Hematopoietic multipotent progenitor cell treated with erythropoietin and hydrocortisone succinate and interleukin-3 and kit ligand, for 4 days (in vitro differentiated cells): ENCODE data around the gene ADAMTS2.

ENCODE experiments used
- DNase-seq: peaks from one replicate; pipeline ENCODE4 v3.0.0-alpha.2; 2015

Gene ADAMTS2

DNA sequence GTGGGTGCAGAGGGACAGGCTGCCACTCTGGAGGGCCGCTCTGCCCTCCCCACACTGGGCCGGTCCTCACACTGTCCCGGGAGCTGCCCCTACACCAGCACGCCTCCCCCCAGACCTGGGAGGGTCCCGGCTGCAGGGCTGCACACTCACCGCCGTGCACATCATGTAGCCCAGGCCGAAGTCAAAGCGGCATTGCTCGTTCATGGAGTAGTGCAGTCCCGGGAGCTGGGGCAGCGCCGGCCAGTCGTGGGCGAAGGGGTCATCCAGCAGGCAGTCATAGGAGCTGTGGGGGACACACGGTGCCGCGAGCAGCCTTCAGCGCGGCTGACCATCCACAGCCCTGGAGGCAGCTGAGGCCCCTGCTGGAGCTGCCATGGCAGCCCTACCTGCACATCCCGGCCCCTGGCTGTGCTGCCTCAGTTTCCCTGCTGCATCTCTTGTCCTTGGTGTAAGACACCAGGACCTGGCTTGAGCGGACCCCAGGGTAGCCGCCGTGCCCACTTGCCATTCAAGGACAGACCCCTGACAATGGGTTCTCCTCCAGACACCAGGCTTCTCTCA, 191.8 kb downstream of the ADAMTS2 start:
- DNase-seq: no peak

DNA sequence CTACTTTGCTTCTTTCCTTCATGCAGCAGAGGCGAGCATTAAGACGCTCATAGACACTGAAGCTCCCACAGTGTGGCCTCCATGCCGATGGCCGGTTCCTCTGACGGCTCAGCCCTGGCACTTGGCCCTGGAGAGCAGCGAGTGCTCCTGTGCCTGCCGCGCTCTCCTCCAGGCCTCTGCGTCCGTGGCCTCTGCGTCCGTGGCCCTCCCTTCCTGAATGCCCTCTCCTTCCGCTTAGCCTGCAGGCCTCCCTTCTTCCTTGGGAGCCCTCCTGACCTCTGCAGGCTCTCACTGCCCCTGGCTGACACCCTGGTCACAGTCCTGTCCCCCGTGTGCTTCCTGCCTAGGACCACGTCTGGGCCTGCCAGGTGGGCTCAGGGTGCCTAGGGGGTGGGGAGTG, 192.3 kb downstream of the ADAMTS2 start:
- DNase-seq: no peak

- DNase-seq: no peak
These were observed 192.9 kb downstream of the ADAMTS2 start for GRCh38 chr5:179152144-179152895.

DNA sequence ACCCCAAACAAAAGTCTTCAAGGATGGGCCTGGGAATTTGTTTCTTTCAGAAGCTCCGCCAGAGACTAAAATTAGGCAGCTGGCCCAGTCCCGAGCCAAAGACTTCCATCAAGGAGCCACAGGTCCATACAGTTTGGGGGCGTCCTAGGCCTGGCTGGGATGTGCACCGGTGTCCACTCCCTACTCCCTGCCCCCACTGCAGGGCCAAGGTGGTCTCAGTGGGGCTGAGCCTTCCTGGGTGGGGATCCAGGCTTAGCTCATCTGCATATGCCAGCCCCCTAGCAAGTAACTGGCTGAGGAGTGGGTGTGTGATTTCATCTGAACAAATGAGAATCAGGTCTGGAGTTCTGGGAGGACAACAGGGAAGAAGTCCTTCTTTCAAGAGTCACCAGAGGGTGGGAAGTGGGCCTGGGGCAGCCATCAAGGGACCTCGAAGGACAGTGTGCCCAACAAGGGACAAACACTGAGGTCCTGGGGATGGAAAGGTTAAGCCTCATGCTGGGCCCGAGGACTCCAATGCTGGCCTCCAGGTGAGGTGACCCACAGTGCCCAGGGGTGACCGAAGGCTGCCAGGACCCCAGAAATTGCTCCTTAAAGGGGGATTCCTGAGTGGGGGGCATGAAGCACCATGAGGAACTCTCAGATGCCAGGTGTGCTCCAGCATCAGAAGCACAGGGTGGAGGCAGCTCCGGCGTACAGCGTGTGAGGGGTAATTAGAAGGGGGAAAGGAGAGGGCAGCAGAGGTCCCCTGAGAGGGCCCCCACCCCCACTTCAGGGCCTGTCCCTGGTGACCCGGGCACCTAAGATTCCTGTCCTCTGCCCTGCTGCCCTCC, 193.8 kb downstream of the ADAMTS2 start:
- no peak for DNase-seq

- no peak for DNase-seq
These were observed 195.2 kb downstream of the ADAMTS2 start for GRCh38 chr5:179150011-179150410.

- DNase-seq: no peak
These were observed 196.0 kb downstream of the ADAMTS2 start for GRCh38 chr5:179149278-179149677.

DNA sequence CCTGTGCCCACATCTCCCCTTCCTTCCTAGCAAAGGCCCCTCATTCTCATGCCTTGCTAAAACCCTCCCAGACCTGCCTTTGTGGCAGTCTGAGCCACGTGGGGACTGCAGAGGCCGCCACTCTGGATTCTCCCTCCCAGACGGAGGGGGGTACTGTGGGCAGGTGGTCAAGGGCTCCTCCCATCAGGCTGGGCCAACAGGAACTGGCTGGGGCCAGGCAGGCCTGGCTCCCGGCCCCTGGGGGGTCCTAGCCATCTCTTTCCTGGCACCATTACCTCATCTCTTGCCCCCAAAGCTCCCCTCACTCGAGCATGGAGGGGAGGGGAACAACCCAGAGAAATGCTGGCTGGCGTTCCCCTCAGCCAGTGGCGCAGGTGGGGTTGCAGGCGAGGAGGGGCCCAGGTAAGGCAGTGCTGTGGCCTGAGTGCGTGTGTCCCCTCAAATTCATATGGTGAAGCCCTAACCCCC, 196.5 kb downstream of the ADAMTS2 start:
- no peak for DNase-seq

DNA sequence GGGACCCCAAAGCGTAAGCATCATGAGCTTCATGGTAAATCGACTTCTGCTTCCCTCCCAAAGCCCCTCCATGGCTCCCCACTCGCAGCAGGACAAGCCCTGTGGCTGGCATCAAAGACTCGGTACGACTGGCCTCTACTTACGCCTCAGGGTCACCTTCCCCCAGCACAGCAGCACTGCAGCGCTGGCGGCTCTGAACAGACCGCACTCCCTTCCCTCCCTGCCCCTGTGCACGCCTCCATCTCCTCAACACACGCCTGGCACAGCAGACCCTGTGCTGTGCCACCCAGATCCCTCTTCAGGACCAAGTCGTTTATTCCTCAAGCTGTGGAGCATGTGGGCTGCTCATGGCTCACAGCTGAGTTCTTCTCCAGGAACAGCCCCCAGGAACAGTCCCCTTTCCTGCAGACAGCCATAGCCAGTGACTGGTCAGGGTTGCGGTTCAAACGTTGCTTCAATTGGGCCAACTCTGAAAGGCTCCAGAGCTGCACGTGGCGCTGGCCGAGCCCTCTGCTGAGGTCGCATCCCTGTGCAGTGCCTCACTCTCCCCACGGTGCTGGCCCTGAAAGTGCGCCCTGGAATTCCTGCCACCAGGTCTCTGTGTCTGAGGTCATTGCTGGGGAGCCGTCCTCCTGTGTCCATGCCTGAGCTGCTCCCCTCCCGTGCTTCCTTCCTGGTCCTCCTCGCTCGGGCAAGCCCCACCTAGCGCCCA, 197.1 kb downstream of the ADAMTS2 start:
- no peak for DNase-seq

DNA sequence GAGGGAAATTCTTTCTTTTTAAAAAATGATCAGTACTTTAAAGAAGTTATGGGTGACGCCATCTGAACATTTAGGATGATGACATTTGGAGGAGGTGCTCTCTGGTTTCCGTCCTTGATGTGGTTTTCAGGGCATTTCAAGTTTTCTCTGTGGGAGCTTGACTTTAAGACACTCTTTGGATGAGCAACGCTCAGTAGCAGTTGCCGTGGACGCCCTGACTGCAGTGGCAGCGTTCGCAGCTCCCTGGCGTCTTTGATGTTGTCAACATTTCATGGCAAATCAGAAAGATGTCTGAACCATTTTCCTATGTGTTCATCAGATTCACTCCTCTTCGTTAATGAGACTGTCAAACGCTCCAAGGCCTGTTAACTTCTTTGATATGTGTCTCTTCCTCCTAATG, 199.0 kb downstream of the ADAMTS2 start:
- DNase-seq: no peak

- DNase-seq: no peak
These were observed 201.8 kb downstream of the ADAMTS2 start for GRCh38 chr5:179143446-179143845.

GRCh38 chr5:179142434-179143198, 202.6 kb downstream of the ADAMTS2 start:
- no peak for DNase-seq

DNA sequence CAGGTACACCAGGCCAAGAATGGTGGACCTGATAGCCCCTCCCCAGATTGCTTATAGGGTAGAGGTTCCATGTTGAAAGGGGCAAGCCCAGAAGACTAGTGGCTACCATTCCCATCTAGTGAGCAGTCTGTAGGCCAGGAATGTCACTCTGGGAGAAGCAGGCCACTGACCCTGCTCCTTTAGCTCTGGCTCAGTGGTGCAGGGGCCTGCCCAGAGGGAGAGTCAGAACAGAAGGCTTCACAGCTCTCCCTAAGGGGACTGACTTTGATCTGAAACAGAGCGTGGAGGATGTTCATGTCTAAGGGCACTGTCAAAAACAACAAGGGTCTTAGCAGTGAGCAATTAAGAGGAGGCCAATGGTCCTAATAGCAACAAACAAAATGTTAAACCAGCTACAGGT, 203.4 kb downstream of the ADAMTS2 start:
- DNase-seq: no peak

DNA sequence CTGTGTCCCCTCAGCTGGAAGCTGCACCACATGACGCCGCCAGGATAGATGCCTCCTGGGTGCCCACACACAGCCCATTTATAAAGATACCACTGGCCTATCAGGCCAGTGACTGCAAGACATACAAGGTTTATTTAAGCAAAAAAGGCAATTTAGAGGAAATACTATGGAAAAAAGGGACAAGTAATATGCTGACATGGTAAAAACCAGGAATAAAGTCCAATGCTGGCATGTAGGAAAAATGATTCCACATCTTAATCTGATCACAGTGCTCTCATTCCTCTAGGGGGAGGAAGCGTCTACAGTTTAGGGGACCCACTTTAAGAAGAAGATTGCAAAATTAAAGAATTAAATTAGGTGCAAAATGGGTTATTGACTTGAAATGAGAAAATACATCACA, 205.0 kb downstream of the ADAMTS2 start:
- no peak for DNase-seq

DNA sequence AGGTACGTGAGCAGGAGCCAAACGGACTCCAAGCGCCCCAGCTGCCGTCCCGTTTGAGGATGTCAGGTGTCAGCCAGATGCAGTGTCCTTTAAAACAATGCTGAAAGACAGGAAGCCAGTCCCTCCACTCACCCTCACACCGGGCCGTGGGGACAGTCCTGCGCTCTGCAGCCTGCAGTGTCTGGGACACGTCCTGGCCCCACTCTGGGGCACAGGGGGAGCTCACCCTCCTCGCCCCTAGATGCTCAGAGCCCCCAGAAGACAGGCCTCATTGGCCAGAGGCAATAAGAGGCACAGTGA, 205.4 kb downstream of the ADAMTS2 start:
- no peak for DNase-seq

GRCh38 chr5:179139111-179139935, 205.9 kb downstream of the ADAMTS2 start:
- no peak for DNase-seq

DNA sequence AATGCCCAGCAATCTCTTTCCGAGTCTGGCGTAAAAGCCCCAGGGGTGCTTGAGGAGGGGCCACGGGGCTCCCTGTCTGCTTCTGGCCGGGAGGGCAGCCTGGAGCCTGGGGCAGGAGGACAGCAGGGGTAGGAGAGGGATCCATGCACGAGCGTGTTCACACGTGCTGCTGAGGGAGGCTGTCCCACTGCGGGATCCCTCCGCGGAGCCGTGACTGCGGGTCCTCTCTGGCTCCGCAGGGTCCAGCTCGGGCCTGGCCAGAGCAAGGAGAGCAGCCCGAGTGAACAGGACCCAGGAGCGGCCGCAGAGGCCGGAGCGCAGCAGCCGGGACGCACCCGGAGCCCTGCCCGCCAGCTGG, 206.7 kb downstream of the ADAMTS2 start:
- DNase-seq: no peak

- no peak for DNase-seq
These were observed 207.4 kb downstream of the ADAMTS2 start for GRCh38 chr5:179137643-179138567.

DNA sequence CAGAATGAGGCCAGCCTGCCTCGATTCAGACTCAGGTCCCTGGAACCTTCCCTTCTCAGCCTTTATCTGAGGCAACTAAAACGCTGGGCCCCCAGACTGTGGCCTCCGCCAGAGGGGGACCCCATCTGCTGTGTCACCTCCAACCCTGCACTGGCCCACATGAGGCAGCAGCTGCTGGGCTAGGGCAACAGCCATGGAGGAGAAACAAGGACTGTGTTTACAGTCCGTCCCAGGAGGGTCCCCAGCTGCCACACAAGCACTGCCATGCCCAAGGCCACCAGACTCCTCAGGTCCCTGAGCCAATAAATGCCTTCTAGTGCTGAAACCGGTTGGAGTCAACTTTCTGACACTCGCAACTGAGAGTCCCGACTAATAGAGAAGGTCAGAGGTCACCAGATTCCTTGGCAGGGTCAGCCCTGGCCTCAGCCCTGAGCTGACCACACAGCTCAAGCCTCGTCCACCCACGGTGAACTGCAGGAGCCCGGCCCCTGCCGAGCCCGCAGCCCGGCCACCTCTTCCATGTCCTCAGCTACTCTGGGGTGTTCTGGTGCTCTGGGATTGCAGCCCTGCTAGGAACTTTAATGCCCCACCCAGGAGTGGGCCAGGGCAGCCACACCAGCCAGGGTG, 208.1 kb downstream of the ADAMTS2 start:
- DNase-seq: no peak

GRCh38 chr5:179135441-179136215, 209.6 kb downstream of the ADAMTS2 start:
- no peak for DNase-seq
